ENCODE results near the gene ZNF544.

The ZNF544 gene

DNA sequence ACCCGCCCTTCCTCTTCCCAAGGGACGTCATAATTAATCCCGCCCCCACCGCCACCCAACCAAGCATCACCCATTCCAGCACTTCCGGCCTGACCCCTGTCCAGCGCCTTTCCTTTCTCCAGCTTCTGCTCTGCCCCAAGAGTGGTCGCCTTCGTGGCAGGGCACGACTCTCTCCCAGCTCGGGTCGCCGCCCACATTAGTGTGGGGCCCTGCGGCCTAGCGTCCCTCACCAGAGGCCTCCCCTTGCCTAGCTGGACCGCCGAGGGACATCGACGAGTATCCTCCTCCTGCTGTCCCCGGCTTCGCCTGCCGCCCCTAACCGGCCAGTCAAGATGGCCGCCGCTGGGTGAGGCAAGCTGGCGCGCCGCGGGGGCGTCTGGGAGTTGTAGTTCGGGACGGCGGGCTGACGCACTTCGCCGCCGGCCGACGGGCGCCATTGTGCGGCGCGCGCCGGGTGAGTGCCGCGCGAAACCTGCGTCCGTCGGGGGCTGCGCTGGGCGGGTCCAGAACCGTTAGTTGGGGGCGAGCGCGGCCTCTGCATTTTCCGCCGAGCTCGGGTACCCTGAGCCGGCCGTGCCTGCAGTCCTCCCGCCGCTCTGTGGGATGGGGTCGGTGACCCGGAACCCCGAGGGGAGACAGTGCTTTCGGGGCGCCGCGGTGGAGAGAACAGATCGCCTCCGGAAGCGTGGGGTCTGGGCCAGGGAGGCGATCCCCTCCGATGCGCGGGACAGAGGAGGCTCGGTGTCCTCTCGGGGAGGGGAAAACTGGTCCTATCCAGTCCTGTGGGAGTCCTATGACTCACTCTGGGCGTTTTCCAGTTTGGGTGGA is 45.5 kb upstream of the ZNF544 start, which contains the start of gene ZNF274:
Gene ZNF274, plus strand, starts transcription at position 73 of the 828 bp plus-strand sequence. CDS start 905 bp downstream, outside the sequence.
- Histone ChIP-seq H3K27me3 (ENCODE audit: low read length) (no peaks in the 10 kb centered on the region), H2AFZ (ENCODE audit: low read depth, low read length, severe bottlenecking) (peak within 1 kb of the TSS; percentile 91), H3K79me2 (ENCODE audit: insufficient read depth, low read length) (peaks cover 18% of the 10 kb centered on the region), H3K4me3 (ENCODE audit: insufficient read depth, low read length, poor library complexity, severe bottlenecking) (peak within 1 kb of the TSS; percentile 85), H3K9ac (ENCODE audit: low read length) (peak within 1 kb of the TSS; percentile 85), H3K4me2 (ENCODE audit: low read depth, low read length, poor library complexity, severe bottlenecking) (peak within 1 kb of the TSS; percentile 90), H3F3A (ENCODE audit: insufficient read depth) (peaks cover 8% of the 10 kb centered on the region; the same call in 1 of the 2 replicates), H3K9me2 (replicated peaks; ENCODE audit: insufficient read depth, low read length) (no peaks in the 10 kb centered on the region), H3K27ac (ENCODE audit: low read depth, low read length) (peak within 1 kb of the TSS; percentile 85), H3K36me3 (ENCODE audit: low read length) (peaks cover 34% of the 10 kb centered on the region), H3K9me3 (ENCODE audit: insufficient read depth, low read length) (peaks cover 23% of the 10 kb centered on the region; the same call in 1 of the 2 replicates), H4K20me1 (ENCODE audit: low read depth, low read length) (no peaks in the 10 kb centered on the region)
- TF ChIP-seq, protein P1, sequence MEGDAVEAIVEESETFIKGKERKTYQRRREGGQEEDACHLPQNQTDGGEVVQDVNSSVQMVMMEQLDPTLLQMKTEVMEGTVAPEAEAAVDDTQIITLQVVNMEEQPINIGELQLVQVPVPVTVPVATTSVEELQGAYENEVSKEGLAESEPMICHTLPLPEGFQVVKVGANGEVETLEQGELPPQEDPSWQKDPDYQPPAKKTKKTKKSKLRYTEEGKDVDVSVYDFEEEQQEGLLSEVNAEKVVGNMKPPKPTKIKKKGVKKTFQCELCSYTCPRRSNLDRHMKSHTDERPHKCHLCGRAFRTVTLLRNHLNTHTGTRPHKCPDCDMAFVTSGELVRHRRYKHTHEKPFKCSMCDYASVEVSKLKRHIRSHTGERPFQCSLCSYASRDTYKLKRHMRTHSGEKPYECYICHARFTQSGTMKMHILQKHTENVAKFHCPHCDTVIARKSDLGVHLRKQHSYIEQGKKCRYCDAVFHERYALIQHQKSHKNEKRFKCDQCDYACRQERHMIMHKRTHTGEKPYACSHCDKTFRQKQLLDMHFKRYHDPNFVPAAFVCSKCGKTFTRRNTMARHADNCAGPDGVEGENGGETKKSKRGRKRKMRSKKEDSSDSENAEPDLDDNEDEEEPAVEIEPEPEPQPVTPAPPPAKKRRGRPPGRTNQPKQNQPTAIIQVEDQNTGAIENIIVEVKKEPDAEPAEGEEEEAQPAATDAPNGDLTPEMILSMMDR (IDR thresholded peaks at IDR 0.05; ENCODE audit: insufficient read depth, low read length, poor library complexity, severe bottlenecking) = no peak
- TF ChIP-seq EZH2phosphoT487 (conservative IDR thresholded peaks at IDR 0.05; ENCODE audit: low read length) = no peak

DNA sequence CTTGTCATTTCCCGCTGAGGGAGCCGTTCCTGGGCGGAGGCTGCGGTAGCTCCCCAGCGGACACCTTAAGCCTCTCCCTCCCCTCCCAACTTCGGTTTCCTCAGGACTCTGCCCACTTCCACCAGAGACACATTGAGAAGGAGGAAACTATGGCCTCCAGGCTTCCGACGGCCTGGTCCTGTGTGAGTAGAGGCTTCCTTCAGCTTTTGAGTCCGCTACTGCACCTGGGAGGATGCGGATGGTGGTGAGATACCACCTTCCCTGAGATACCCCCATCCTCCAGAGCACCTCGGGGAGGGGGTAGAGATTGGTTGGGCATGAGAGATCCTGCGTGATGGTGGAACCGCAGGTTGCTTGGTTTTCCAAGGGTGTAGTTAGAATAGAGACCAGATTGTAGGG is 44.9 kb upstream of the ZNF544 start:
- Histone ChIP-seq H3K79me2 (ENCODE audit: insufficient read depth, low read length) (peaks cover 18% of the 10 kb centered on the region), H3K4me2 (ENCODE audit: low read depth, low read length, poor library complexity, severe bottlenecking) (peak overlapping the region; percentile 90), H3K27ac (ENCODE audit: low read depth, low read length) (peak overlapping the region; percentile 85), H2AFZ (ENCODE audit: low read depth, low read length, severe bottlenecking) (peak overlapping the region; percentile 91), H3K36me3 (ENCODE audit: low read length) (peaks cover 36% of the 10 kb centered on the region), H3K9ac (ENCODE audit: low read length) (peak overlapping the region; percentile 85), H3K4me3 (ENCODE audit: insufficient read depth, low read length, poor library complexity, severe bottlenecking) (peak overlapping the region; percentile 85), H4K20me1 (ENCODE audit: low read depth, low read length) (no peaks in the 10 kb centered on the region), H3F3A (ENCODE audit: insufficient read depth) (peaks cover 8% of the 10 kb centered on the region; the same call in 1 of the 2 replicates), H3K9me2 (replicated peaks; ENCODE audit: insufficient read depth, low read length) (no peaks in the 10 kb centered on the region), H3K27me3 (ENCODE audit: low read length) (no peaks in the 10 kb centered on the region), H3K9me3 (ENCODE audit: insufficient read depth, low read length) (peaks cover 25% of the 10 kb centered on the region; the same call in 1 of the 2 replicates)
- TF ChIP-seq, protein P1 (IDR thresholded peaks at IDR 0.05; ENCODE audit: insufficient read depth, low read length, poor library complexity, severe bottlenecking) = no peak
- TF ChIP-seq EZH2phosphoT487 (conservative IDR thresholded peaks at IDR 0.05; ENCODE audit: low read length) = no peak

DNA sequence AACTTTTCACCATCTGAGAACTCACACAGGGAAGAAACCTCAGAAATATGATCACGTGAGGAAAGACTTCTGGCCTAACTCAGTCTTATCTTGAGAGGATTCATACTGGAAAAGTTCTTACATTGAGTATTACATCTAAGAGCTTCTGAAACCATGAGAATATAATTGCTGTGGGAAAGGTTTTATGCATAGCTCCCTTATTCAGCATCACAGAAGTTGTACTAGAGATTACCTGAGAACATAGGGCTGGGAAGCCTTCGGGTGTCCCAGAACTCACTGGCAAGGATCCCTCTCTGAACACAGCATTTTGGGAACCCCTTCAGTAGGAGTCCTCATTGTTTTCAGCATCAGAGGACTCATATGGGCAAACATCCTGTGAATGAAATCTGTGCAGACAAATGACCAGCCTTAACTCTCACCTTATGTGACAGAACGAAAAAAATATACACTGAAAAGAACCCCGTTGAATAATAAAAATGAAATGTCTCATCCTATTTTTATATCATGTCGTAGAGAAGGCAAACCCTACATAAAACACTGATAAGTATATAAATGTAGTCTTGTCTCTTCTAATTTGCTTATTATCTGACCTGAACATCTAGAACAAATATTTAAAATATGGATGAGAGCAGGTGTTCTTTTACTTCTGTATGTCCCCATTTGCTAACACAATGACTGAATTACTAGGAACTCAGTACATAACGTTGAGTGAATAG is 31.7 kb upstream of the ZNF544 start:
- Histone ChIP-seq H3K36me3 (ENCODE audit: low read length) (peaks cover 87% of the 10 kb centered on the region), H3F3A (ENCODE audit: insufficient read depth) (no peaks in the 10 kb centered on the region), H3K4me3 (ENCODE audit: insufficient read depth, low read length, poor library complexity, severe bottlenecking) (no peak overlapping the region), H3K9me3 (ENCODE audit: insufficient read depth, low read length) (peaks cover 74% of the 10 kb centered on the region; the same call in 1 of the 2 replicates), H4K20me1 (ENCODE audit: low read depth, low read length) (no peaks in the 10 kb centered on the region), H3K9me2 (replicated peaks; ENCODE audit: insufficient read depth, low read length) (no peaks in the 10 kb centered on the region), H3K79me2 (ENCODE audit: insufficient read depth, low read length) (no peaks in the 10 kb centered on the region), H3K4me2 (ENCODE audit: low read depth, low read length, poor library complexity, severe bottlenecking) (no peak overlapping the region), H3K9ac (ENCODE audit: low read length) (no peak overlapping the region), H3K27ac (ENCODE audit: low read depth, low read length) (no peak overlapping the region), H3K27me3 (ENCODE audit: low read length) (no peaks in the 10 kb centered on the region), H2AFZ (ENCODE audit: low read depth, low read length, severe bottlenecking) (no peak overlapping the region)
- TF ChIP-seq, protein P1 (IDR thresholded peaks at IDR 0.05; ENCODE audit: insufficient read depth, low read length, poor library complexity, severe bottlenecking) = no peak
- no peak for TF ChIP-seq EZH2phosphoT487 (conservative IDR thresholded peaks at IDR 0.05; ENCODE audit: low read length)

Data from SU-DHL-6 (cell line).